GM23248 (cell line): ENCODE measurements around the gene DEFB112. TPM values are rescaled to one million over a fixed set of nuclear protein-coding genes. Genes with fewer than 3 reads are reported as not detected.

Experiments
- DNase-seq: peaks from one replicate; pipeline ENCODE4 v3.0.0-alpha.2; 2015
- H2AFZ ChIP-seq: fragments of 200-600 bp; sonication (generic); 2 replicates; pipeline ENCODE4 v1.6.1; 2016; ENCODE audit warnings: antibody characterized with exemption
- H3F3A ChIP-seq: fragments of 200-600 bp; sonication (generic); 2 replicates; pipeline ENCODE4 v1.6.1; 2016; ENCODE audit warnings: mild to moderate bottlenecking, antibody characterized with exemption, mixed run types; ENCODE audit not compliant: insufficient read depth
- H3K27ac ChIP-seq: fragments of 200-600 bp; sonication (generic); 2 replicates; pipeline ENCODE4 v1.5.1; 2016; ENCODE audit warnings: mild to moderate bottlenecking
- H3K27me3 ChIP-seq: fragments of 200-600 bp; sonication (generic); replicated peaks from 2 replicates; pipeline ENCODE4 v1.6.1; 2016; ENCODE audit warnings: mild to moderate bottlenecking; ENCODE audit not compliant: insufficient read depth
- H3K36me3 ChIP-seq: fragments of 200-600 bp; sonication (generic); 2 replicates; pipeline ENCODE4 v1.6.1; 2016; ENCODE audit warnings: low read depth, mild to moderate bottlenecking
- H3K4me1 ChIP-seq: fragments of 200-600 bp; sonication (generic); 2 replicates; pipeline ENCODE4 v1.6.1; 2016; ENCODE audit warnings: mild to moderate bottlenecking; ENCODE audit not compliant: insufficient read depth
- H3K4me2 ChIP-seq: fragments of 200-600 bp; sonication (generic); one replicate; pipeline ENCODE4 v1.6.1; 2016; ENCODE audit warnings: mild to moderate bottlenecking; ENCODE audit not compliant: unreplicated experiment
- H3K4me3 ChIP-seq: fragments of 200-600 bp; sonication (generic); 2 replicates; pipeline ENCODE4 v1.5.1; 2016; ENCODE audit warnings: mild to moderate bottlenecking
- H3K79me2 ChIP-seq: fragments of 200-600 bp; sonication (generic); 2 replicates; pipeline ENCODE4 v1.6.1; 2016; ENCODE audit warnings: mild to moderate bottlenecking; ENCODE audit not compliant: insufficient read depth
- H3K9ac ChIP-seq: fragments of 200-600 bp; sonication (generic); 2 replicates; pipeline ENCODE4 v1.6.1; 2016; ENCODE audit warnings: mild to moderate bottlenecking
- H3K9me2 ChIP-seq: fragments of 200-600 bp; sonication (generic); 2 replicates; pipeline ENCODE4 v1.6.1; 2016; ENCODE audit warnings: mixed run types, mild to moderate bottlenecking, moderate library complexity; ENCODE audit not compliant: insufficient read depth
- H3K9me3 ChIP-seq: fragments of 200-600 bp; sonication (generic); one replicate; pipeline ENCODE4 v1.6.1; 2017; ENCODE audit warnings: low read depth
- H4K20me1 ChIP-seq: fragments of 200-600 bp; sonication (generic); 2 replicates; pipeline ENCODE4 v1.6.0; 2016; ENCODE audit not compliant: insufficient read depth
- EZH2 ChIP-seq: fragments of 200-600 bp; sonication (generic); IDR thresholded peaks from 2 replicates; pipeline ENCODE4 v1.6.1; 2018; ENCODE audit warnings: antibody characterized with exemption, mild to moderate bottlenecking; ENCODE audit not compliant: insufficient read depth, poor library complexity, severe bottlenecking
- EZH2phosphoT487 ChIP-seq: fragments of 200-600 bp; sonication (generic); IDR thresholded peaks from 2 replicates; pipeline ENCODE4 v1.6.1; 2018; ENCODE audit warnings: antibody characterized with exemption, moderate library complexity, mild to moderate bottlenecking, low read depth; ENCODE audit not compliant: insufficient read depth
- WGBS, 2 experiments: methylation state at CpG; one replicate each; pipeline ENCODE4 v1.1.6; 2015 to 2017; ENCODE audit warnings: low lambda C conversion rate in 2 of 2, low coverage in 1 of 2; ENCODE audit errors: missing lambda C conversion rate in 2 of 2; 5-methylcytosine and 5-hydroxymethylcytosine counted together
- in situ Hi-C: fragments of 300-500 bp; cut with MboI; formaldehyde crosslinking; loops from 2 replicates; pipeline ENCODE4 v1.15.0; 2020
- polyA plus RNA-seq: library from polyadenylated mRNA; unstranded; fragments of >200 nt; fragmentation: Nextera tagmentation; extraction: Ambion mirVana; gene quantifications from 2 replicates; pipeline ENCODE4 v1.2.1, GENCODE V29; 2016
- total RNA-seq: library from RNA; depleted of rRNA; stranded (reverse); fragments of >200 nt; shearing (Covaris generic); gene quantifications from 2 replicates; pipeline ENCODE4 v1.2.3, GENCODE V29; 2014; rRNA removed

Gene DEFB112
- total and polyA plus RNA-seq, 2 experiments from 2014 or later, result not detected

DNA sequence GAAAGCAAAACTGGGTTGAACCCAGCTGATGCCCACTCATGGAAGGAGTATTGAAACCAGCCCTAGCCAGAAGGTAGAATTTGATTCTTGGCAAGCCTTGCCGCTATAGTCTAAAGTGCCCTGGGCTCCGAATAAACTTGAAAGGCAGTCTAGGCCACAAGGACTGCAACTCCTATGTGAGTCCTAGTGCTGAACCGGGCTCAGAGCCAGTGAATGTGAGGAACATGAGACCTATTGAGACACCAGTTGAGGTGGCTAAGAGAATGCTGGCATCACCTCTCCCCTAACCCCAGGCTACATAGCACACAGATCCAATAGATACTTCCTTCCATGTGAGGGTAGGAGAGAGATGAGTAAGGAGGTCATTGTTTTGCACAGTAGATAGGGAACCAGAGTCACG lies 24.5 kb downstream of the DEFB112 start:
- H4K20me1 ChIP-seq, result no peaks in the 10 kb centered on the region
- H3K4me3 ChIP-seq, result no peak overlapping the region
- H3K27ac ChIP-seq, result no peak overlapping the region
- no peaks in the 10 kb centered on the region for H3K36me3 ChIP-seq
- H3K9me2 ChIP-seq, result no peaks in the 10 kb centered on the region
- H3K9ac ChIP-seq, result no peak overlapping the region
- no peaks in the 10 kb centered on the region for H3K79me2 ChIP-seq
- in situ Hi-C loops, result no loop called here
- no peaks in the 10 kb centered on the region for H3K27me3 ChIP-seq
- no peaks in the 10 kb centered on the region for H3K9me3 ChIP-seq
- WGBS, 2 experiments, result 16 to 21% methylated on average over 4 of the region's 4 CpGs
- no peak for TF ChIP-seq EZH2phosphoT487
- no peak for TF ChIP-seq EZH2
- no peak for DNase-seq
- no peaks in the 10 kb centered on the region for H3F3A ChIP-seq
- H3K4me2 ChIP-seq, result no peak overlapping the region
- H3K4me1 ChIP-seq, result no peaks in the 10 kb centered on the region
- H2AFZ ChIP-seq, result no peak overlapping the region

GRCh38 chr6:50021894-50022293 lies 27.8 kb downstream of the DEFB112 start, which contains the start of gene DEFB110:
TSS of gene DEFB110 (minus strand) at chr6:50021994. CDS start at chr6:50021935, 59 bp downstream.
- no peaks in the 10 kb centered on the region for H3K79me2 ChIP-seq
- H3K9me3 ChIP-seq, result no peaks in the 10 kb centered on the region
- H3F3A ChIP-seq, result no peaks in the 10 kb centered on the region
- TF ChIP-seq EZH2phosphoT487, result no peak
- TF ChIP-seq EZH2, result no peak
- no peaks in the 10 kb centered on the region for H3K4me1 ChIP-seq
- no peak for DNase-seq
- no peak within 1 kb of the TSS for H3K27ac ChIP-seq
- in situ Hi-C loops, result no loop called here
- no peak within 1 kb of the TSS for H2AFZ ChIP-seq
- H3K27me3 ChIP-seq, result no peaks in the 10 kb centered on the region
- H3K9me2 ChIP-seq, result no peaks in the 10 kb centered on the region
- H3K4me2 ChIP-seq, result no peak within 1 kb of the TSS
- H4K20me1 ChIP-seq, result no peaks in the 10 kb centered on the region
- H3K9ac ChIP-seq, result no peak within 1 kb of the TSS
- no peak within 1 kb of the TSS for H3K4me3 ChIP-seq
- H3K36me3 ChIP-seq, result no peaks in the 10 kb centered on the region

DNA sequence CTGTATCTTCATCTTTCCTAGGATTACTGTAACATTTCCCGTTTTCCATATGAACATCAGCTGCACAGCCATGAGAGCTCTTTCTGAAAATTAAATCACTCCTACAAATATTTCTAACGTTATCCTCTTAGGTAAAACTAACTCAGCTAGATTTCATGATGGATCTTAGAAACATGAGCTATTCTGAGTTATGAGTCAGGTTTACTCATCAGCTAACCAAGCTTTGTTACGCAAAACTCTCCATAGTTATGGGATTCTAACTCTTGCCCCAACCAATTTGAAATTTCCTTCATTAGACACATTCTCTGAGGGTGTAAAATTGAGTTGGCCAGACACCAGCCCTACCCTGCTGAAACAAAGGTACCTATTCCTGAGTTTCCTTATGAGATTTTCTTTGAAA lies 41.9 kb downstream of the DEFB112 start:
- no peaks in the 10 kb centered on the region for H4K20me1 ChIP-seq
- H3K4me1 ChIP-seq, result no peaks in the 10 kb centered on the region
- H3K36me3 ChIP-seq, result no peaks in the 10 kb centered on the region
- H2AFZ ChIP-seq, result no peak overlapping the region
- no peak overlapping the region for H3K9ac ChIP-seq
- no peaks in the 10 kb centered on the region for H3K27me3 ChIP-seq
- in situ Hi-C loops, result no loop called here
- no peaks in the 10 kb centered on the region for H3K79me2 ChIP-seq
- H3K4me2 ChIP-seq, result no peak overlapping the region
- H3K4me3 ChIP-seq, result no peak overlapping the region
- DNase-seq, result peak; percentile 36
- no peaks in the 10 kb centered on the region for H3F3A ChIP-seq
- H3K9me3 ChIP-seq, result no peaks in the 10 kb centered on the region
- no peak overlapping the region for H3K27ac ChIP-seq
- no peaks in the 10 kb centered on the region for H3K9me2 ChIP-seq
- TF ChIP-seq EZH2phosphoT487 (no peak), EZH2 (no peak)
- 34 to 35% methylated on average over 3 of the region's 3 CpGs for WGBS, 2 experiments

- TF ChIP-seq EZH2 (no peak), EZH2phosphoT487 (no peak)
- Histone ChIP-seq H3K9me3 (no peaks in the 10 kb centered on the region), H2AFZ (no peak overlapping the region), H3K4me1 (no peaks in the 10 kb centered on the region), H3K9ac (no peak overlapping the region), H3K79me2 (no peaks in the 10 kb centered on the region), H3F3A (no peaks in the 10 kb centered on the region), H4K20me1 (no peaks in the 10 kb centered on the region), H3K4me2 (no peak overlapping the region), H3K27me3 (no peaks in the 10 kb centered on the region), H3K9me2 (no peaks in the 10 kb centered on the region), H3K36me3 (no peaks in the 10 kb centered on the region), H3K27ac (no peak overlapping the region), H3K4me3 (no peak overlapping the region)
- in situ Hi-C loops, result no loop called here
- no peak for DNase-seq
- 3% methylated on average over 3 of the region's 3 CpGs for WGBS, 2 experiments
These were observed 46.6 kb downstream of the DEFB112 start for GRCh38 chr6:50003139-50003538.

DNA sequence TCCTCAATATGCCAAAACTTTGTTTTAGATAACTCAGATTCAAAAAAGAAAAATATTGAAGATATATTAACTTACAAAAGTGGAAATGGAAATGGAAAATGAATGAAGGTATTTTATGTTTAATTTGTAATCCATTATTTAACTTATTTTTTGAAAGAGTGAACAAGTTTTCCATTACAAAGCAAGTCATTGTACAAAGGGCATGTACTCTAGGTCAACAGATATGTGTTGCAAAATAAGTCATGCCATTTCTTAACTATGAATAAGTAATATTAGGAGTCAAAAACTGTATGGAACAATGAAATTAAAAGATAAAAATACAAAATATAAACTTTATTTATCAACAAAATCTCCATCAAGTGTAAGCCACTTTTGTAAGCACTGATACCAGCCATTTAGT lies 54.5 kb downstream of the DEFB112 start:
- Histone ChIP-seq H3K4me1 (no peaks in the 10 kb centered on the region), H3K9ac (no peak overlapping the region), H3K9me2 (no peaks in the 10 kb centered on the region)

More for the DNA sequence above, 54.5 kb downstream of the DEFB112 start:
- H4K20me1 ChIP-seq, result no peaks in the 10 kb centered on the region
- no peak overlapping the region for H3K4me3 ChIP-seq
- H3K27ac ChIP-seq, result no peak overlapping the region
- no peak overlapping the region for H2AFZ ChIP-seq
- TF ChIP-seq EZH2phosphoT487 (no peak), EZH2 (no peak)
- H3K36me3 ChIP-seq, result no peaks in the 10 kb centered on the region
- H3K4me2 ChIP-seq, result no peak overlapping the region
- in situ Hi-C loops, result no loop called here
- no peak for DNase-seq
- no peaks in the 10 kb centered on the region for H3K79me2 ChIP-seq
- H3K9me3 ChIP-seq, result no peaks in the 10 kb centered on the region
- H3K27me3 ChIP-seq, result no peaks in the 10 kb centered on the region
- H3F3A ChIP-seq, result no peaks in the 10 kb centered on the region

Other genes with a start within 250 kb of the DEFB112 start
- not detected in 2 replicates for gene CRISP1, start 183.4 kb downstream of the DEFB112 start, total RNA-seq
- gene CRISP1, start 183.4 kb downstream of the DEFB112 start, polyA plus RNA-seq, result not detected in 2 replicates
- gene DEFB114, start 85.8 kb downstream of the DEFB112 start, total RNA-seq, result not detected in 2 replicates
- gene DEFB114, start 85.8 kb downstream of the DEFB112 start, polyA plus RNA-seq, result not detected in 2 replicates
- gene DEFB113, start 80.3 kb downstream of the DEFB112 start, total RNA-seq, result not detected in 2 replicates
- gene DEFB113, start 80.3 kb downstream of the DEFB112 start, polyA plus RNA-seq, result not detected in 2 replicates
- gene DEFB110, start 27.9 kb downstream of the DEFB112 start, total RNA-seq, result not detected in 2 replicates
- not detected in 2 replicates for gene DEFB110, start 27.9 kb downstream of the DEFB112 start, polyA plus RNA-seq